GM18520 (cell line): Measurements from ENCODE around the gene AQP2.

Experiments used
- ATAC-seq: cut with Tn5 transposase; IDR thresholded peaks from one replicate; pipeline ENCODE4 v1.9.1; 2021; ENCODE audit not compliant: unreplicated experiment

Gene AQP2

DNA sequence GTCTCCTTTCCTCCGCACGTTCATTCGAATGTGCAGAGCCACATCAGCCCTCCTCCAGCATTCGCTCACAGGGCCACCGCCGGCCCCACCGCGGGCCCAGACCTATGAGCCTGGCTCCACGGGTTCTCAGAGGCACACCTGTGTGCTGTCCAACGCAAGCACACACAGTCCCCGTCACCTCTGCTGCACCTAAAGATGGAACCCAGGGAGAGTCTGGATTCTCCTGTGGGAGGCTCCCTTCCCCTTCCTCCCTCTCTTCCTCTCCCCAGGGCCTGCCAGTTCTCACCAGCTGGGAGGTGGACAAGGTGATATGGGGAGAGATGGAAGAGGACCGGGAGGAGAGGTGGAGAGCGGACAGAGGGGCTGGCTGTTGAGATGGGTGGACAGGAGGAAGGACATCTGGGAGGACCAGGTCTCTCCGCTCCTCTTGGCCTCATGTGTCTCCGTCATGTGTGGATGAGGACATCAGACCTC lies 17.3 kb downstream of the AQP2 start:
- ATAC-seq, result peak; percentile 7

GRCh38 chr12:49968471-49968870 lies 17.9 kb downstream of the AQP2 start:
- no peak for ATAC-seq

GRCh38 chr12:49969027-49969426 lies 18.5 kb downstream of the AQP2 start:
- ATAC-seq, result no peak

- no peak for ATAC-seq
Measured at GRCh38 chr12:49969651-49970429, 19.3 kb downstream of the AQP2 start.

- no peak for ATAC-seq
Measured at GRCh38 chr12:49970658-49971057, 20.1 kb downstream of the AQP2 start.

DNA sequence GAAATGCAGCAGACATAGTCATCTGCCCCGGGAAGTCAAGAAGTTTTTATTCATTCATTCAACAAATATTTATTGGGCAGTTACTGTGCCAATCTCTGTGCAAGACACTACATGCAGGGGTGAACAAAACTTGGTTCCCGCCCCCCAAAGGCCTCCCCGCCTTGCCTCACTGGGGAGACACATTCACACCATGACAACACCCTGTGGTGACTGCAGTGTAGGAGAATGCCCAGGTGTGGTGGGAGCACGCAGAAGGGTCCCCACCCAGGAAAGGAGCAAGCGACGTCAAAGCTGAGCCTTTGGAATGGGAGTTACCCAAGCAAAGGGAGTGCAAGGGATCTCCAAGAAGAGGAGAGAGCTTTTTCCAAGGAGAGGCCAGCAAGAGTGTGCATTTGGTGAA lies 20.6 kb downstream of the AQP2 start:
- no peak for ATAC-seq

GRCh38 chr12:49972129-49972528 lies 21.6 kb downstream of the AQP2 start:
- ATAC-seq, result no peak

- no peak for ATAC-seq
Measured at GRCh38 chr12:49972641-49973360, 22.3 kb downstream of the AQP2 start, which contains the start of gene AQP6. Gene AQP6, plus strand, starts transcription at chr12:49972947. Its CDS starts 227 bp downstream, at chr12:49973174.

- no peak for ATAC-seq
Measured at GRCh38 chr12:49973361-49973830, 22.9 kb downstream of the AQP2 start.

DNA sequence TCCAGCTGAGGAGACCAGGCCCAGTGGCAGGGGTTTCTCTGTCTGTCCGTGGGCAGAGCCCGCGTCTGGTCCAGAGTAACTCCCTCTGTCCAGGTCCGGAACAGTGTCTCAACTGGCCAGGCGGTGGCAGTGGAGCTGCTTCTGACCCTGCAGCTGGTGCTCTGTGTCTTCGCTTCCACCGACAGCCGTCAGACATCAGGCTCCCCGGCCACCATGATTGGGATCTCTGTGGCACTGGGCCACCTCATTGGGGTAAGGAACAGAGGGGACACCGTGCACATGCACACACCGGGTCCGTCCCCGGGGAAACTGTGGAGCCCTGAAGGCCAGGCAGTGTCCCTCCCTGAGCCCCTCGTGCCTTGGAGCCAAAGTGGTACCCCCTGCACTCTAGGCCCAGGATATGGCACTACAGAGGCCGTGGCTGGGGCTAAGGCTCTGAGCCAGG lies 23.7 kb downstream of the AQP2 start:
- no peak for ATAC-seq

- no peak for ATAC-seq
Measured at GRCh38 chr12:49974677-49975317, 24.3 kb downstream of the AQP2 start.

DNA sequence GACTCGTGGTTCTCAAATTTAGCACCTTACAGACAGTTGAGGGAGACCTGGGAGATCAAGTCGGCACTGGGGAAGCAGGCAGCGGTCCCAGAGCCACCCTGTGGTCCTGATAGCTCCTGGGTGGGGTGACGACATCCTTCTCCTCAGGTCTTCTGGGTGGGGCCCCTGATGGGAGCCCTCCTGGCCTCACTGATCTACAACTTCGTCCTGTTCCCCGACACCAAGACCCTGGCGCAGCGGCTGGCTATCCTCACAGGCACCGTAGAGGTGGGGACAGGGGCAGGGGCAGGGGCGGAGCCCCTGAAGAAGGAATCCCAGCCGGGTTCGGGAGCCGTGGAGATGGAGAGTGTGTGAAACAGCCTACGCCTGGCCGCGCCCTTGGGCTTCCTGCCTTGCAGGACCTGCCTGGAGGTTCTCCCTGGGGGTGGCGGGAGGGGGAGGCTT lies 24.8 kb downstream of the AQP2 start:
- no peak for ATAC-seq

DNA sequence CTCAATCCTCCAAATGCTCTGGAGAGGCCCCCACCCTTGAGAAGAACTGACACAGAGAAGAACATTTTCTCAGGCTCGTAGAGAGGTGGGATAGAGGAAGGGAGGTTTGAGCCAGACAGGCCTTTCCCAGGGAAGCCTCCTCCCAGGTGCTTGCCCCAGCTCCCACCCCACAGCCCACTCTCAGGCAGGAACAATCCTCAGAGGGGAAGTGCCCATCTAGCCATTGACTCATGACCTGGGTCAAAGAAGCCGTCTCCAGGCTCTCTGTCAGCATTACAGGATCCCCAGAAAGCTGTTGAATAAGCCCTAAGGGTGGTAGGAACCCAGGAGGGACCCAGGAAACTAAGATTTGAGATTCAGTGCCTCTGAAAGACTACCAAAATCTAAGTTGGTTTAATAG lies 26.0 kb downstream of the AQP2 start:
- no peak for ATAC-seq

- no peak for ATAC-seq
Measured at GRCh38 chr12:49978125-49978524, 27.6 kb downstream of the AQP2 start.

- ATAC-seq, result no peak
Measured at GRCh38 chr12:49979016-49979586, 28.6 kb downstream of the AQP2 start.

- no peak for ATAC-seq
Measured at GRCh38 chr12:49979791-49980190, 29.3 kb downstream of the AQP2 start.

DNA sequence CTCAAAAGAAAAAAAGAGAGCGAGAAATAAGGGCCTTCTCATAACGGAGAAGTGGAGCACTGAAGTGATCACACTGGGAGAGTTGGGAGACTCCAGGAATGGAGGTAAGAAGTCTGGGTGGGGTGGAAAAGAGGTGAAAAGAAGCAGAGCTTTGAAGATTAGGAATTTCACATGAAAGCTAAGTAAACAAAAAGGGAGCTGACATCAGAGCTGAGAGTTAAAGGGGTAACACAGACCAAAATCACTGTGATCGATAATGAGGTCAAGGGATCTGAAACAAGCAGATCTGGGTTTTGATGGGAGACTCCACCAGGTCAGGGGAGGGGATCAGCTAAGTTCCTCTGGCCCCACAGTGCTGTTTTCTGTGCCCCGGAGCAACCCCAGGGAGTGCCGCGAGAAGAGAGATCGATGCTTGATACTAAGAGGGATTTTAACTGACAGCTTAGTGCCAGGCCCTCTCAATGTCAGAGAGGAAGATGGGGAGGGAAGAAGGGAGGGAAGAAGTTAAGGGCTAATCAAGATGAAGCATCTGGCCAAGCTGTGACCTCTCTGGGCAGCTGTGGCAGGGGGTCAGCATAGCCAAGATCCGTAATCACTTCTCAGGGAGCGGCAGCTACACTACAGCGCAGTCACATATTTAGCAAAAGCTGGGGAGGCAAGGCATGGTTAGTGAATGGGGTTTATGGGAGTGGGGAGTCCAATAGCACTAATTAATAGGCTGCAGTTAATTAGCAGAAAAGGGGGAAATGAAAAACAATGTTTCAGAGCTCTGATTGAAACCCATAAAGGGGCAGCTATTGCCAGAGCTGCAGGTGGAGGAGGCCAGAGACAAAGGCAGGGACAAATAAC lies 30.2 kb downstream of the AQP2 start:
- no peak for ATAC-seq

GRCh38 chr12:49982246-49983087 lies 31.9 kb downstream of the AQP2 start:
- ATAC-seq, result no peak

- no peak for ATAC-seq
Measured at GRCh38 chr12:49983892-49984291, 33.4 kb downstream of the AQP2 start.
